CD4-positive, alpha-beta T cell (primary cell): Measurements from ENCODE around the gene RAB14. TPM values are rescaled to one million over a fixed set of nuclear protein-coding genes. Genes with fewer than 3 reads are reported as not detected.

Experiments
- ATAC-seq: fragments of 200-7000 bp; cut with Tn5 transposase; one replicate; pipeline ENCODE4 v1.10.0; 2022; ENCODE audit warnings: mild to moderate bottlenecking; ENCODE audit not compliant: poor library complexity
- CTCF ChIA-PET: fragments of 350-600 bp; sonication (Branson Sonifier 250); formaldehyde crosslinking; loops from one replicate; lab custom pipeline; 2021; ENCODE audit warnings: antibody characterized with exemption, inconsistent platforms; lab: Charles Lee
- POLR2A ChIA-PET: fragments of 350-600 bp; sonication (Branson Sonifier 250); formaldehyde crosslinking; loops from one replicate; lab custom pipeline; 2021; ENCODE audit warnings: antibody characterized with exemption, inconsistent platforms; lab: Charles Lee
- DNase-seq, 14 experiments: peaks; one replicate each; pipeline ENCODE4 v3.0.0-alpha.2; 2013 to 2020; ENCODE audit warnings: mixed read lengths in 2 of 14
- H3K27ac ChIP-seq, 2 donors: one replicate each; pipeline versions ENCODE4 v1.5.1 to v1.7.0; 2013; ENCODE audit warnings: low read length in 2 of 2, low read depth in 1 of 2, mild to moderate bottlenecking in 1 of 2
- H3K27me3 ChIP-seq, 2 experiments: 1 replicate in 1 of 2; 2 replicates in 1 of 2; pipeline versions ENCODE4 v1.6.1 to v1.7.0; 2013; ENCODE audit warnings: low read length in 2 of 2, control low read depth in 1 of 2, mild to moderate bottlenecking in 1 of 2, moderate library complexity in 1 of 2; ENCODE audit not compliant: insufficient read depth in 2 of 2, control insufficient read depth in 1 of 2
- H3K36me3 ChIP-seq: one replicate; pipeline ENCODE4 v1.6.1; 2013; ENCODE audit warnings: low read length, control low read depth; ENCODE audit not compliant: insufficient read depth
- H3K4me1 ChIP-seq: one replicate; pipeline ENCODE4 v1.6.1; 2013; ENCODE audit warnings: low read length, control low read depth; ENCODE audit not compliant: insufficient read depth
- H3K4me3 ChIP-seq: one replicate; pipeline ENCODE4 v1.5.1; 2013; ENCODE audit warnings: mild to moderate bottlenecking, low read length, moderate library complexity
- H3K9me3 ChIP-seq, 2 experiments: 1 replicate in 1 of 2; 2 replicates in 1 of 2; pipeline versions ENCODE4 v1.6.1 to v1.7.0; 2013; ENCODE audit warnings: low read length in 2 of 2, mild to moderate bottlenecking in 2 of 2, control low read depth in 1 of 2, moderate library complexity in 1 of 2; ENCODE audit not compliant: control insufficient read depth in 1 of 2, insufficient read depth in 1 of 2
- H3K27ac Mint-ChIP-seq: one replicate; pipeline ENCODE4 v1.8.0; 2020; ENCODE audit warnings: mixed read lengths
- H3K27me3 Mint-ChIP-seq: one replicate; pipeline ENCODE4 v1.8.0; 2021; ENCODE audit warnings: mixed read lengths
- H3K36me3 Mint-ChIP-seq: one replicate; pipeline ENCODE4 v1.8.0; 2021; ENCODE audit warnings: low read depth, mixed read lengths
- H3K4me1 Mint-ChIP-seq: one replicate; pipeline ENCODE4 v1.8.0; 2021; ENCODE audit warnings: low read depth, mixed read lengths
- H3K4me3 Mint-ChIP-seq: one replicate; pipeline ENCODE4 v1.8.0; 2020; ENCODE audit warnings: mild to moderate bottlenecking, mixed read lengths
- H3K9me3 Mint-ChIP-seq: one replicate; pipeline ENCODE4 v1.8.0; 2020; ENCODE audit warnings: mixed read lengths
- intact Hi-C, 2 experiments: fragments of 100-400 bp; cut with DNase I in 1 of 2; cut with micrococcal nuclease in 1 of 2; formaldehyde crosslinking; loops; one replicate each; pipeline versions ENCODE4 v1.15.1 to v1.9.0; 2023 to 2025; cut with DNase I, micrococcal nuclease
- total RNA-seq, 174 experiments: library from RNA in 2 of 174; stranded (reverse) in 2 of 174; gene quantifications; one replicate each; pipeline ENCODE4 v1.2.3 and lab custom pipeline; 2021 to 2026
- TF ChIP-seq, protein P1 (sequence below): fragments of 200-600 bp; IDR thresholded peaks from one replicate; pipeline ENCODE4 v1.8.0; 2022; ENCODE audit warnings: antibody characterized with exemption, mild to moderate bottlenecking

RAB14 gene
- total RNA-seq, 2 experiments from 2014 or later: 57.4 to 58.2 TPM

DNA sequence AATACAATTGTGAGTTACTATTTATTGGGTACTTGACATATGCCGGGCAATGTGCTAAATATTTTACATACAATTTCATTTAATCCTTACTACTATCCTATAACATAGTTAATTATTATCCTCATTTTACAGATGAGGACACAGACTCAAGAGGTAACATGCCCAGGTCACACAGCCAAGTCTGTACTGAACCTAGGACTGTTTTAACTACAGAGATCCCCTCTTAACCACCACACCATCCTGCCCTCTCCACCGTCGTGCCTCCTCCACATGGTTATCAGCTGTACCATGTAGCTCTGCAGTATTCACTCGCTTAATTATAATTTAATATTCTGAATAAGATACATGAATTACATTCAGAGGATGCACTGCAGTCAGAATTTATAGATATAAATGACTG is 5.3 kb downstream of the RAB14 start:
- H3K27ac Mint-ChIP-seq: peak overlapping the region; percentile 56
- Histone ChIP-seq H3K36me3 (no peaks in the 10 kb centered on the region), H3K9me3 (no peaks in the 10 kb centered on the region), H3K4me3 (no peak overlapping the region), H3K27me3 (no peaks in the 10 kb centered on the region), H3K4me1 (peaks cover 12% of the 10 kb centered on the region), H3K27ac (no peak overlapping the region)
- no peak for DNase-seq
- no peaks in the 10 kb centered on the region for H3K9me3 Mint-ChIP-seq
- CTCF ChIA-PET: interaction anchor here (0.7 to 1.0 kb wide), 2 partner anchors 11 to 23 kb away, joined by 3 read pairs; no protein-coding TSS in a partner anchor
- H3K4me3 Mint-ChIP-seq: peak overlapping the region; percentile 28
- no peaks in the 10 kb centered on the region for H3K27me3 Mint-ChIP-seq
- intact Hi-C loops: no loop called here
- ATAC-seq: no peak
- TF ChIP-seq, protein P1, sequence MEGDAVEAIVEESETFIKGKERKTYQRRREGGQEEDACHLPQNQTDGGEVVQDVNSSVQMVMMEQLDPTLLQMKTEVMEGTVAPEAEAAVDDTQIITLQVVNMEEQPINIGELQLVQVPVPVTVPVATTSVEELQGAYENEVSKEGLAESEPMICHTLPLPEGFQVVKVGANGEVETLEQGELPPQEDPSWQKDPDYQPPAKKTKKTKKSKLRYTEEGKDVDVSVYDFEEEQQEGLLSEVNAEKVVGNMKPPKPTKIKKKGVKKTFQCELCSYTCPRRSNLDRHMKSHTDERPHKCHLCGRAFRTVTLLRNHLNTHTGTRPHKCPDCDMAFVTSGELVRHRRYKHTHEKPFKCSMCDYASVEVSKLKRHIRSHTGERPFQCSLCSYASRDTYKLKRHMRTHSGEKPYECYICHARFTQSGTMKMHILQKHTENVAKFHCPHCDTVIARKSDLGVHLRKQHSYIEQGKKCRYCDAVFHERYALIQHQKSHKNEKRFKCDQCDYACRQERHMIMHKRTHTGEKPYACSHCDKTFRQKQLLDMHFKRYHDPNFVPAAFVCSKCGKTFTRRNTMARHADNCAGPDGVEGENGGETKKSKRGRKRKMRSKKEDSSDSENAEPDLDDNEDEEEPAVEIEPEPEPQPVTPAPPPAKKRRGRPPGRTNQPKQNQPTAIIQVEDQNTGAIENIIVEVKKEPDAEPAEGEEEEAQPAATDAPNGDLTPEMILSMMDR: no peak
- peaks cover 16% of the 10 kb centered on the region for H3K36me3 Mint-ChIP-seq
- peaks cover 88% of the 10 kb centered on the region for H3K4me1 Mint-ChIP-seq
- POLR2A ChIA-PET: interaction anchor here (1.0 kb wide), 1 partner anchor 27 kb away, joined by 3 read pairs; no protein-coding TSS in a partner anchor

DNA sequence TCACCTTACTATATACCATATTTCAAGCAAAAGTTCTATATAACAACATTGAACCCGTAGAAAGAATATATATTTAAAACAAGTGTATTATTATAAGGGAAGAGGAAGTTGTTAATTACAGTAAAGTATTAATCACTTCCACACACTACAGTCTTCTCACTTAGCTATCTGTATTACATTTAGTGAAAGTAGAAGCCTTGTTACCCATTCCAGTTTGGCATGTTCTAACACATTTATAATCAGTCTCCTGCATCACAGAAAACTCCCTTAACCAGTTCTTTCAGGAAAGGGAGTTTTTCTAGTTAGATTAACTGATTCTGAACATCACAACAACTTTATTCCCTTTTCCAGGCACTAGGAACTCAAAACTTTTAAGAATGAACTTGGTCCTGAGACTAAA is 6.9 kb downstream of the RAB14 start:
- intact Hi-C loops: no loop called here
- peaks cover 24% of the 10 kb centered on the region for H3K36me3 Mint-ChIP-seq
- H3K9me3 Mint-ChIP-seq: no peaks in the 10 kb centered on the region
- peaks cover 99% of the 10 kb centered on the region for H3K4me1 Mint-ChIP-seq
- no peak overlapping the region for H3K27ac ChIP-seq
- H3K9me3 ChIP-seq: no peaks in the 10 kb centered on the region
- ChIA-PET CTCF (interaction anchor here (1.1 kb wide), 1 partner anchor 25 kb away, joined by 4 read pairs; no protein-coding TSS in a partner anchor), POLR2A (no interaction called here)
- H3K27me3 ChIP-seq: no peaks in the 10 kb centered on the region
- no peak for ATAC-seq
- H3K27me3 Mint-ChIP-seq: no peaks in the 10 kb centered on the region
- no peak for DNase-seq
- peak overlapping the region; percentile 17 for H3K4me3 Mint-ChIP-seq
- H3K36me3 ChIP-seq: peaks cover under 1% of the 10 kb centered on the region
- H3K27ac Mint-ChIP-seq: peak overlapping the region; percentile 56
- TF ChIP-seq, protein P1: no peak
- H3K4me1 ChIP-seq: peaks cover 14% of the 10 kb centered on the region
- no peak overlapping the region for H3K4me3 ChIP-seq

DNA sequence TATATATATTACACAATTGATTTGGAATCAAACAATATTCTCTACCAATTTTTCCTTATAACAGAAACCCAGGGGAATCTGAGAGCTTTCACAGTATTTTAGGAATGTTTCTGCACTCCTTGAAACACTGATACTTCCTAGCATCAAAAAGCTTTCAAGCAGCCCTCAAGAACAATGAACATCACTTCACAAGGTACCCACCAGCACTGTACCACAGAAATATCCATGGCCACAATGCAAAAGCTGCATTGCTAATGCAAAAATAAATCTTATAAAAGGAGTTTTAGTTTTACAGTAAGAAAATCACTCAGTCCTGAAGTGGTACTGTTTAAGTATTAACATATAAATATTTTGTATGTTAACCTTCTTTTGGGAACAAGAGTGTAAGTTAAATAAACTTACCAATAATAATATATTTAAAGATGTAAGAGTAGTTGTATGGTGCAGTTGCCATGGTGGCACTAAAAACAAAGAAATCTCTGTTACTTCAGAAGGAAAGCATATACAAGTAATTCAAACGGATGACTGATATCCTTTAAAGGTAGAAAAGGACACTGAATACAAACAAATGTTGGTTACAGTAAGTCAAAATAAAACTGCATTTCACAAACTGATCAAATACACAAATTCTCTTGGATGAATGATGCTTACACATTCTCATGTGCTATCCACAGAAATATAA is 8.6 kb downstream of the RAB14 start:
- peak overlapping the region; percentile 42 for H3K4me3 Mint-ChIP-seq
- H3K27ac Mint-ChIP-seq: peak overlapping the region; percentile 56
- H3K36me3 ChIP-seq: peaks cover 8% of the 10 kb centered on the region
- ATAC-seq (peak; percentile 54), DNase-seq (peak in 1 of 14 experiments; percentile 43)
- H3K27ac ChIP-seq: no peak overlapping the region
- H3K27me3 Mint-ChIP-seq: no peaks in the 10 kb centered on the region
- ChIA-PET POLR2A (interaction anchor here (1.1 to 1.7 kb wide), 2 partner anchors 8 to 9 kb away, joined by 3 to 8 read pairs; partner anchors contain the start of gene RAB14), CTCF (interaction anchor here (1.3 kb wide), 1 partner anchor 9 kb away, joined by 3 read pairs; the partner anchor contains the start of gene RAB14)
- peaks cover 97% of the 10 kb centered on the region for H3K4me1 Mint-ChIP-seq
- H3K4me3 ChIP-seq: no peak overlapping the region
- peaks cover 35% of the 10 kb centered on the region for H3K36me3 Mint-ChIP-seq
- no peaks in the 10 kb centered on the region for H3K9me3 ChIP-seq
- H3K27me3 ChIP-seq: no peaks in the 10 kb centered on the region
- H3K9me3 Mint-ChIP-seq: no peaks in the 10 kb centered on the region
- intact Hi-C loops: no loop called here
- TF ChIP-seq, protein P1: no peak
- H3K4me1 ChIP-seq: peaks cover 14% of the 10 kb centered on the region
